GM12878 (cell line): ENCODE measurements around the gene CHRM1. TPM values are rescaled to one million over a fixed set of nuclear protein-coding genes. Genes with fewer than 3 reads are reported as not detected.
A peak's percentile ranks its signal among the peaks of the same experiment; 100 is the strongest.

ENCODE experiments used
- ATAC-seq: fragments of 200-7000 bp; cut with Tn5 transposase; 3 replicates; pipeline ENCODE4 v1.9.1; 2020; ENCODE audit warnings: mild to moderate bottlenecking, moderate library complexity
- BruUV-seq: library from RNA; stranded (reverse); fragments of 400-500 nt; replicated peaks from 2 replicates; lab custom pipeline; 2021; lab: Mats Ljungman, UMichigan
- CTCF ChIA-PET: fragments of 300-600 bp; sonication (Branson Sonifier 250); formaldehyde crosslinking; extraction: SDS; loops from one replicate; lab custom pipeline; 2021; ENCODE audit warnings: inconsistent platforms; lab: Yijun Ruan, JAX
- POLR2A ChIA-PET: fragments of 350-600 bp; formaldehyde crosslinking; extraction: SDS; loops from one replicate; lab custom pipeline; 2021; ENCODE audit warnings: inconsistent platforms; lab: Charles Lee
- RAD21 ChIA-PET: fragments of 300-600 bp; sonication (Branson Sonifier 250); formaldehyde crosslinking; loops from one replicate; lab custom pipeline; 2023; ENCODE audit warnings: antibody characterized with exemption; ENCODE audit not compliant: unreplicated experiment; lab: Charles Lee
- SMC1A ChIA-PET: fragments of 300-600 bp; sonication (Branson Sonifier 250); formaldehyde crosslinking; loops from one replicate; lab custom pipeline; 2023; ENCODE audit not compliant: unreplicated experiment, uncharacterized antibody; lab: Charles Lee
- DNase-seq: peaks from one replicate; pipeline ENCODE4 v3.0.0-alpha.2; 2011; ENCODE audit warnings: low read depth, low spot score
- FAIRE-seq: peaks from 3 replicates; lab custom pipeline; 2011; peaks lifted over from hg19 to GRCh38; lab: Jason Lieb, UNC
- H2AFZ ChIP-seq: 2 replicates; pipeline ENCODE4 v1.6.0; 2011; ENCODE audit warnings: low read depth, low read length, control low read depth; ENCODE audit not compliant: control insufficient read depth
- H3K27ac ChIP-seq: 2 replicates; pipeline ENCODE4 v1.5.1; 2011; ENCODE audit warnings: control low read depth; ENCODE audit not compliant: control insufficient read depth, insufficient read depth
- H3K27me3 ChIP-seq, 2 experiments: replicated peaks in 1 of 2; 2 replicates each; pipeline versions ENCODE4 v1.6.0 to v1.6.1; 2011; ENCODE audit warnings: low read length in 1 of 2; ENCODE audit not compliant: control insufficient read depth in 2 of 2, insufficient read depth in 2 of 2
- H3K36me3 ChIP-seq, 2 experiments: 2 replicates each; pipeline ENCODE4 v1.5.1; 2011; ENCODE audit warnings: low read length in 1 of 2; ENCODE audit not compliant: control insufficient read depth in 2 of 2, insufficient read depth in 2 of 2
- H3K4me1 ChIP-seq: 2 replicates; pipeline ENCODE4 v1.6.1; 2011; ENCODE audit warnings: mild to moderate bottlenecking, low read length, moderate library complexity, mixed read lengths; ENCODE audit not compliant: control insufficient read depth, insufficient read depth
- H3K4me2 ChIP-seq: 2 replicates; pipeline ENCODE4 v1.6.0; 2011; ENCODE audit warnings: control low read depth; ENCODE audit not compliant: control insufficient read depth, insufficient read depth
- H3K4me3 ChIP-seq: fragments of 200-600 bp; sonication (generic); 2 replicates; pipeline ENCODE4 v1.5.1; 2016
- H3K79me2 ChIP-seq: 2 replicates; pipeline ENCODE4 v1.6.0; 2011; ENCODE audit warnings: low read length; ENCODE audit not compliant: control insufficient read depth, insufficient read depth
- H3K9ac ChIP-seq: 2 replicates; pipeline ENCODE4 v1.8.0; 2011; ENCODE audit warnings: low read length, control low read depth, mixed read lengths; ENCODE audit not compliant: control insufficient read depth, insufficient read depth
- H3K9me3 ChIP-seq: replicated peaks from 3 replicates; pipeline ENCODE4 v1.5.1; 2011; ENCODE audit warnings: mild to moderate bottlenecking, low read length; ENCODE audit not compliant: control insufficient read depth, insufficient read depth
- H4K20me1 ChIP-seq: 2 replicates; pipeline ENCODE4 v1.6.0; 2011; ENCODE audit not compliant: control insufficient read depth, insufficient read depth
- BHLHE40 ChIP-seq, 2 experiments: fragments of 450-650 bp in 1 of 2; IDR thresholded peaks; 2 replicates each; pipeline ENCODE4 v1.6.1; 2011 to 2017; ENCODE audit warnings: low read depth in 2 of 2, borderline replicate concordance in 1 of 2, improper control_type of control experiment in 1 of 2, low read length in 1 of 2, mild to moderate bottlenecking in 1 of 2
- CBFB ChIP-seq: IDR thresholded peaks from 2 replicates; pipeline ENCODE4 v1.6.1; 2016; ENCODE audit warnings: antibody characterized with exemption, low read depth
- CBX3 ChIP-seq: fragments of 200-600 bp; sonication (generic); IDR thresholded peaks from 2 replicates; pipeline ENCODE4 v1.6.1; 2016; ENCODE audit warnings: low read depth, borderline replicate concordance
- CUX1 ChIP-seq: IDR thresholded peaks from 2 replicates; pipeline ENCODE4 v1.6.1; 2012; ENCODE audit warnings: improper control_type of control experiment, low read depth, low read length; ENCODE audit not compliant: insufficient replicate concordance
- E2F4 ChIP-seq: IDR thresholded peaks from 2 replicates; pipeline ENCODE4 v1.6.1; 2012; ENCODE audit warnings: low read depth, low read length, improper control_type of control experiment
- EGR1 ChIP-seq, 2 experiments: IDR thresholded peaks; 1 replicate in 1 of 2; 2 replicates in 1 of 2; pipeline ENCODE4 v1.6.1; 2011 to 2012; ENCODE audit warnings: low read depth in 2 of 2, low read length in 2 of 2, borderline replicate concordance in 1 of 2, mild to moderate bottlenecking in 1 of 2, moderate library complexity in 1 of 2
- MEF2B ChIP-seq: fragments of 450-650 bp; IDR thresholded peaks from 2 replicates; pipeline ENCODE4 v1.6.1; 2018; ENCODE audit warnings: mild to moderate bottlenecking, moderate library complexity; ENCODE audit not compliant: partially characterized antibody, poor library complexity, severe bottlenecking
- RAD21 ChIP-seq: IDR thresholded peaks from 2 replicates; pipeline ENCODE4 v1.6.1; 2011; ENCODE audit warnings: mild to moderate bottlenecking, low read depth, low read length, moderate library complexity; ENCODE audit not compliant: insufficient read depth
- RUNX3 ChIP-seq: IDR thresholded peaks from 2 replicates; pipeline ENCODE4 v1.6.1; 2012; ENCODE audit warnings: low read length, inconsistent platforms
- SKIL ChIP-seq: fragments of 450-650 bp; IDR thresholded peaks from 2 replicates; pipeline ENCODE4 v1.6.1; 2017; ENCODE audit warnings: mild to moderate bottlenecking, low read depth, inconsistent platforms; ENCODE audit not compliant: poor library complexity, severe bottlenecking
- ZNF384 ChIP-seq: IDR thresholded peaks from 2 replicates; pipeline ENCODE4 v1.6.1; 2012; ENCODE audit warnings: low read depth, mild to moderate bottlenecking, low read length, improper control_type of control experiment, borderline replicate concordance
- WGBS: methylation state at CpG from one replicate; pipeline ENCODE4 v1.1.6; 2016; ENCODE audit warnings: low lambda C conversion rate; ENCODE audit not compliant: insufficient replicate concordance, insufficient coverage; ENCODE audit errors: missing lambda C conversion rate; 5-methylcytosine and 5-hydroxymethylcytosine counted together
- in situ Hi-C: fragments of 300-500 bp; cut with MboI; formaldehyde crosslinking; loops from 9 replicates; pipeline ENCODE4 v1.14.3; 2018; ENCODE audit warnings: mixed read lengths
- intact Hi-C: fragments of 100-400 bp; cut with micrococcal nuclease; formaldehyde crosslinking; loops from one replicate; pipeline ENCODE4 v1.14.2; 2022; ENCODE audit not compliant: unreplicated experiment
- polyA plus RNA-seq, 11 experiments: library from polyadenylated mRNA; depleted of rRNA in 4 of 11; unstranded in 6 of 11; stranded (reverse) in 5 of 11; fragments of >200 nt; fragmentation: Nextera tagmentation in 4 of 11; fragmentation: Illumina TruSeq in 1 of 11; extraction: Ambion mirVana in 4 of 11; extraction: Trizol in 1 of 11; gene quantifications; 1 replicate in 1 of 11; 2 replicates in 10 of 11; pipeline versions ENCODE4 v1.2.1 to v1.2.3, GENCODE V29; 2011 to 2016; ENCODE audit warnings: inconsistent platforms in 2 of 11, missing spikeins in 2 of 11, low read depth in 1 of 11
- total RNA-seq, 4 experiments: library from RNA; depleted of rRNA in 3 of 4; stranded (reverse); fragments of >200 nt in 3 of 4; fragmentation: Illumina TruSeq in 1 of 4; extraction: Trizol in 1 of 4; gene quantifications; 2 replicates each; pipeline versions ENCODE4 v1.2.1 to v1.2.3, GENCODE V29; 2013 to 2021

Gene CHRM1
- total and polyA plus RNA-seq, 10 of the 15 experiments (the other 5 are each of a cell fraction or from before 2014, with no cell fraction given) = not detected

- WGBS = under 1% methylated on average over 45 of the region's 52 CpGs
- no peak overlapping the region for H2AFZ ChIP-seq
- ATAC-seq = peak; percentile 68
- peak; percentile 74 for TF ChIP-seq ZNF384
- peak; percentile 85 for TF ChIP-seq RUNX3
- peak in 1 of 2 experiments; percentile 50; a peak in 1 of 3 replicates for TF ChIP-seq EGR1 (IDR thresholded peaks at IDR 0.05; ENCODE audit: borderline replicate concordance in 1 of 2, low read depth in 2 of 2, low read length in 2 of 2)
- TF ChIP-seq CUX1 = no peak
- no peak for TF ChIP-seq CBX3
- no peak for TF ChIP-seq SKIL
- TF ChIP-seq E2F4 = no peak
- peak; percentile 28; the same call in 1 of the 2 replicates for TF ChIP-seq CBFB
- TF ChIP-seq MEF2B = no peak
- no peak for TF ChIP-seq RAD21
- peak; percentile 95 to 98 for TF ChIP-seq BHLHE40 (IDR thresholded peaks at IDR 0.05; ENCODE audit: borderline replicate concordance in 1 of 2, low read depth in 2 of 2, low read length in 1 of 2)
Observed at GRCh38 chr11:62923601-62924411, 2.6 kb upstream of the CHRM1 start.

More at GRCh38 chr11:62923601-62924411, 2.6 kb upstream of the CHRM1 start:
- Histone ChIP-seq H3K4me2 (peak overlapping the region; percentile 36), H3K9ac (no peak overlapping the region), H4K20me1 (no peaks in the 10 kb centered on the region), H3K79me2 (no peaks in the 10 kb centered on the region), H3K27me3 (peaks cover 12 to 20% of the 10 kb centered on the region in 2 experiments), H3K4me1 (peaks cover 19% of the 10 kb centered on the region), H3K27ac (no peak overlapping the region), H3K4me3 (peak overlapping the region; percentile 53), H3K36me3 (no peaks in the 10 kb centered on the region), H3K9me3 (no peaks in the 10 kb centered on the region)
- CTCF ChIA-PET = interaction anchor here (0.7 to 7.1 kb wide), 6 partner anchors 17 to 466 kb away, joined by 3 to 45 read pairs (median 6); no protein-coding TSS in a partner anchor
- DNase-seq = peak; percentile 21
- RAD21 ChIA-PET = interaction anchor here (0.6 to 0.7 kb wide), 4 partner anchors 62 to 1522 kb away, joined by 3 read pairs; no protein-coding TSS in a partner anchor
- BruUV-seq = no TSS peak
- intact Hi-C loops = no loop called here
- no peak for FAIRE-seq
- SMC1A ChIA-PET = no interaction called here
- in situ Hi-C loops = no loop called here
- POLR2A ChIA-PET = interaction anchor here (0.6 to 0.8 kb wide), 6 partner anchors 42 to 1038 kb away, joined by 4 to 5 read pairs (median 4); no protein-coding TSS in a partner anchor
